Measurements from ENCODE around the gene RND2.
"Not testable (repeated sequence)": the region's sequence is repeated elsewhere in the genome, so short reads cannot be mapped to it uniquely, and the experiment has no call there.

RND2 gene

DNA sequence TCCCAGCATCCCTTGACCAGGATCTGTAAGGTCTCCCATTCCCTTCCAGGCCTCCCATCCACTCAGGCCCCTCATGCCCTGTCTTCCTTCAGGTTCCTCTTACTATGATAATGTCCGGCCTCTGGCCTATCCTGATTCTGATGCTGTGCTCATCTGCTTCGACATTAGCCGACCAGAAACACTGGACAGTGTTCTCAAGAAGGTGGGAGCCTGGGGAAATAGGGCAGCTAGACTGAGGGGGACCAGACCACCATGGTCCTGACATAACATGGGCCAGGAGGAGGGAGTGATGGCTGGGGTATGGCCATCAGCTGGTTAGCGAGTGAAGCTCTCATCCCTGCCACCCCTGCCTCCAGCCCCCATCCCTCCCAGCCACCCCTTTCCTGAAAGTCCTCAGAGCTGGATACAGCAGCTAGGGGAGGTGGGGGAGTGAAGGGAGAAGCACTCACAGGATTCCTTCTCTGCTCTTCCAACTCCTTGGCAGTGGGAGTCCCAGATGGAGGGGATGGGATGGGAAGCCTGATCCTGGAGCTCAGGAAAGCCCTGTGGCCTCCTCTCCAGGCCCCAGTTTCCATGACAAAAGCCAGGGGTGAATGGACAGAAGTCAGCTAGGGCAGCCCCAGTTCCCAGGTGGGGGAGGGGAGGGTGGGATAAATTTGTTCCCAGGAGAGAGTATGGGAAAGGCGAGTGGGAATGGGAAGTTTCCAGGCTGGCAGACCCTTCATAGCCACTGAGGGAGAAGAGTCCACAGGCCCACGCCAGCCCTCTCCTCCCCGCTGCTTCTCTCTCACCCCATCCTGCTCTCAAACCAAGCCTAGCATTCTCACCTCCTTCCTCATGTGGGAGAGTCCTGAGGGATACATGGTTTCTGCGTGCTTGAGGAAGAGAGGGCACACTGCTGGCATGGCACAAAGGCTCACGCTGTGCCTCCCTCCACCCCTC, 2.3 kb downstream of the RND2 start:
- no peak for DNase-seq (ENCODE audit: low spot score)

DNA sequence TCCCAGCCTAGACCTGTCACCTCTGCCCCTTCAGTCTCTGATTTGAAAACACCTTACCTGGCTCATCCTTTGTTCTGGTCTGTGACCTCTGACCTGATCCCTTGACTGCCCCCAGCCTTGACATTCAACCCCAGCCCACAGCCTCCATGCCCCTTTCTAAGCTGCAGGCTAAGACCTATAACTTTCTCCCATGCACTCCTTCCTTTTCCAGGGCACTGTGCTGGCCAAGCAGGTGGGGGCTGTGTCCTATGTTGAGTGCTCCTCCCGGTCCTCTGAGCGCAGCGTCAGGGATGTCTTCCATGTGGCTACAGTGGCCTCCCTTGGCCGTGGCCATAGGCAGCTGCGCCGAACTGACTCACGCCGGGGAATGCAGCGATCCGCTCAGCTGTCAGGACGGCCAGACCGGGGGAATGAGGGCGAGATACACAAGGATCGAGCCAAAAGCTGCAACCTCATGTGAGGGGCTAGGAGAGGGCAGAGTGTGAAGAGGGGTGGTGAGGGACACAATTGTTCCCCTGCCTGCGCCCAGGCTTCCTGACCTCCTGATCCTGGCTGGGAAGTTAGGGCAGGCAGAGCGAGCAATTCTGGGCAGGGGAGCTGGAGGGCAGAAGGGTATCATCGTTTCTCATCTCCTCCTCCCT, 3.3 kb downstream of the RND2 start:
- DNase-seq (ENCODE audit: low spot score) = no peak

DNA sequence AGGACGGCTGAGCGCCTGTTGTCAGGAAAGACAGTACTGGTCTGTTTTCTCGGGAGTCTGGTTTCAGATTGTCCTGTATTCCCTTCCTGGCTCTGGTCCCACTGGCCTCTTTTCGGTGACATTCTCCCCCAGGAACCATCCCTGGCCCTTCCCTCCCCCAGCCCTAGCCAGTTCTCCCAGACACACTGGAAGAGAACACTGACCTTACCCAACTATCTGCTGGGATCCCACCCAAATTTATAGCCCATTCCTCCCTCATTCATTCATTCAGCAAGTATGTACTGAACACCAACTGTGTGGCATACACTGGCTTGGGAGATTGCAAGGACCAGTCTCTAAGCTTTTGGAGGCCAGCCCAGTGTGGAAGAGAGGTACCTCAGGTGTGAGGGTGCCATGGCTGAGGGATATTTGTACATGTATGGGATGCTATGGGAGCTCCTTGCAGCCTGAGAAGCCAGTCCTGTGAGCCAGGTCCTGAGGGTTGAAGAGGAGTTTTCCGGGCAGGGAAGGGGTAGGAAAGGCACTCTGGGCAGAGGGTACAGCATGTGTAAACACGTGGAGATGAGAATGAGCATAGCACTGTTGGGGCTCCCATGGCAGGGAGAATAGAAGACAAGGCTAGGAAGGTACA, 5.2 kb downstream of the RND2 start:
- DNase-seq (ENCODE audit: low spot score) = no peak

DNA sequence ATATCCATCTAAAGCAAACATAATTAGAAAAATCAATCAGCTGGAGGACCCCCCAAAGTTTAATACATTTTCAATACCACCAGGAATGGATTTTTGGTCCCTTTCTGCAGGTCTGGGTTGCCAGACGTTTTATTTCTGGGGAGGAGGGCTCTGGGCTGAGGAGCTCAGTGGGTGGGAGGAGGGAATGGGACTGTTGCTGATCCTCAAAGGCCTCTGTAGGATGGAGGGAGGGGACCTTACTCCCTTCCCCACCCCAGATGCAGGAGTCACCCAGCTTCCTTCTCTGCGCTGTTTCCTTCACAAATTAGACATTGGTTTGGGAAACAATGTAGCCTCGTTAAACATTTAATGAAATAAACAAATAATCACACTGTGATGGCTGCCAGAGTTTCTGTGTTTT, 6.6 kb downstream of the RND2 start:
- DNase-seq (ENCODE audit: low spot score) = no peak

DNA sequence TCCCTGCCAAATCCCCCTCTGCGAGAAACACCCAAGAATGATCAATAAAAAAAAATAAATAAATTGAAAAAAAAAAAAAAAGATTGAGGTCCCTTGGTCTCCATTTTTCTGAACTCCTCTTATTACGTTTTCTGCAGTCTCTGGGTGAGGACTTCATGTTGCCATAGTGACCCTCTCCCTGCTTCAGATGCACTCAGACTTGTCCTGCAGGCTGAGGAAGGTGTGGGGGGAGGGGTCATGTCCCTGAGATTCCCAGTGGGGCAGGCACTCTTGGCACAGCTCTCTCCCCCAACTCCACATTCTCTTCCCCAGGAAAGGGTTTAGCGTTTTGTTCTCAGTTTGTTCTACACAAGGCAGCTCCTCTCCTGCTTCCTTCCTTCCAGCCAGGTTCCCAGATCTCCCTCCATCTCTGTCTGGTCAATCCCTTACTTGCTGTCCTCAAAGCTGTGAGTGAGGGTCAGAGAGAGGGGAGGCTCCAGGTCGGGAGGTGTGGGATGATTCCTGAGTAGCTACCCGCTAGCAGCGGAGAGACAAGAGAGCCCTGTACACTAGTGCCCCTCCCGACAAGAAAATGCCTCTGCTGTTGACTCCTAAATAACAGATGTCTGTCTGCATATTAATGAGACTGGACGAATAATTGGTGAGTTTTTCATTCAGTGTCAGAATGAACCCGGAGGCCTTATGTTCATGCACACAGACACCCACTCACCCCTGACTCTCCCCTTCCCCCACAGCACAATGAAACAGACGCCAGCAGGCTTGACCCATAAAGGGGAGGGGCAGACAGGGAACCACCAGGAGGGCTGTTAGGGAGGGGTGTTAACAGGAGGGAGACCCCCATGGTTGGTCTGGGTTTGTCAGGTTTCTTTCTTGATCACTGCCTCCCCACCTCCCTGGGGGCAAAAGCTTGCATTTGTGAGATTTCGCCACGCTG, 9.2 kb downstream of the RND2 start:
- DNase-seq (ENCODE audit: low spot score) = no peak

DNA sequence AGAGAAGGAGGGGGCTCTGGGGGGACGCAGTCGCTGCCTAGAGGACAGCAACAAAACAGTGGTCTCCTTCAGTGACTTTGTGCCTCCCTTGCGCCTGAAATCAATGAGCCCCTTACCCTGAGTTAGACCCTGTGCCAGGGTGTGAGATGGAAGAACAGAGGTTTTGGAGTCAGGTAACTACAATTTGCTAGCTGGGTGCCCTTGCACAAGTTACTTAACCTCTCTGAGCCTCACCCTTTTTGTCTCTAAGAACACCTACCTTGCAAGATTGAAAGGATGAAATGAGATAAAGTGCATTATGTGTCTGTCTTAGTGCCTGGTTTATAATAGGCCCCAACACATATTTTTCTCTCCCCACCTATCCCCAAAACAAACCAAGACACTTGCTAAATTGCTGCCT, 9.9 kb downstream of the RND2 start:
- no peak for DNase-seq (ENCODE audit: low spot score)

DNA sequence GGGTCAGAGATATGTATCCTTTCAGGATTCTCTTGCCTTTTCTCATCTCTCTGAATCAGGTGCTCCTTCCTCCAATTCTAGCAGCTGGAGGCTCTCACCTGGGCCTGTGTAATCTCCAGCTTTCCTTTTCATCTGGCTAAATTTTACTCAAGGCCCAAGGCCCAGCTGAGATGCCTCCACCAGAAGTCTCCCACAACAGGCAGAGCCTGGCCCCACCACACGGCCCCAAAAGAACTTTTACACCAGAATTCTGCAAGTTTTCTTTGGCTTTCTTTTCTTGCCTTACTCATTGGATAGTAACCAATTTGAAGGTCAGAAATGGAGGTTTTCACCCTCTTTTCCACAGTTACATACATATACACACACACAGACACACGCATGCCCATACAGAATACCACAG, 14.6 kb downstream of the RND2 start:
- no peak for DNase-seq (ENCODE audit: low spot score)

DNA sequence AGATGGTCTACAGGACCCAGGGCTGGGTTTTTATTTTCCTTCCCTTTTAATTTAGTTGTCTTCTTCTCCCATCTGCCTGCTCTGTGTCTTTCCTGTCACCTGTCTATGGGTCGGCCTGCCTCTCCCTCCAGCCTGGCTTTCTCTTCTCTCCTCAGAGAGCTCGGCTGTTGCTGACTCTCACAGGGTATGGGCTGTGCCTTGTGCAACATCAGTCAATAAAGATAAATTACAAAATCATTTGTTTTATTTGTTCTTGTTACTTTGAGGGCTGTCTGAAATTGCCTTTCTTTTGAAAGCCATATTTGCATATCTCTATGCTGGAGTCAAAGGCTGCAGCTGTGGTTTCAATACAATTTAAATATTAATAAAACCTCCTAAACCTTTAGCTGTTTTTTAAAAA, 15.6 kb downstream of the RND2 start:
- DNase-seq (ENCODE audit: low spot score) = no peak

DNA sequence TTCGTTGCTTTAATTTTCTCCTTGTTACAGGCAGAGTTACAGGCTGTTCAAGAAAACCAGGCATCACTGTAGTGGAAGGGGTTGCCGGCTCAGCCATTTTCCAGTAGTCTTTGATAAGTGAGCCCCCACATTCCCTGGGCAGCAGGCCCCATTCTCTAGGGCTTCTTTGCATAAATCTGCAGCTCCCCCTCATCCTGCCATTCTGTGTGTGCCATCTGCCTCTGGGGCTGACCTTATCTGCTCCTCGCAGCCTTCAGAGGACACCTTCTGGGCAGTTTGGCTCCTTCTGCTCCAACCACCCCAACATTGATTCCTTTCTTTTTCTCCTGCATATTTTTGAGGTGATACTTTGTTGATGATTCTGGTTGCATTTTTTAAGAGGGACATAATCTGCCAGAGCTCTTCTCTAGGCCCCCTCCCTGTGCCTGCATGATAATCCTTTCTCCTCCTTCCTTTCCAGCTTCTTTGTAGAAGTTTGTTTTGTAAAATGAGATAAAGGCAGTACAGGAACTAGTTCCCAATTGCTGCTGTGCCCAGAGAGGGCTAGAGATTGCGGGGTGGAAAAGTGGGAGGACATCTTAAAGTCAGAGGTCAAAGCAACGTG, 17.1 kb downstream of the RND2 start:
- no peak for DNase-seq (ENCODE audit: low spot score)

DNA sequence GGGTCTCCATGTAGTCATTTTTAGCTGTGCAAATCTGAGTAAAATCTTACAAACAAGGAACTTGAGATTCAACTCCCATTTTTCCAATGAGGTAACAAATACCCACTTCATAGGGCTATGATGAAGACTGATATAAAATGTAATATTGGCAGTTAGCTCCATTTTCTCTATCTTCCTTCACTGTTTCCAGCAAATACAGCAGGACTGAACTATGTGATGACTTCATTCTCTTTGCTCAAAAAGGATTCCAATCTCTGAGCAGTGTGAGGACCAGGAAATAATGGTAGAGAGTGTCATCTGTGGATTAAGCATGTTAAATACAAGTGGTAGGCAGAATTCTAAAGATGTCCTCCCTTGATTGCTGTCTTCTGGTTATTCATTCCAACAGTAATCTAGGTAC, 18.3 kb downstream of the RND2 start:
- no peak for DNase-seq (ENCODE audit: low spot score)

DNA sequence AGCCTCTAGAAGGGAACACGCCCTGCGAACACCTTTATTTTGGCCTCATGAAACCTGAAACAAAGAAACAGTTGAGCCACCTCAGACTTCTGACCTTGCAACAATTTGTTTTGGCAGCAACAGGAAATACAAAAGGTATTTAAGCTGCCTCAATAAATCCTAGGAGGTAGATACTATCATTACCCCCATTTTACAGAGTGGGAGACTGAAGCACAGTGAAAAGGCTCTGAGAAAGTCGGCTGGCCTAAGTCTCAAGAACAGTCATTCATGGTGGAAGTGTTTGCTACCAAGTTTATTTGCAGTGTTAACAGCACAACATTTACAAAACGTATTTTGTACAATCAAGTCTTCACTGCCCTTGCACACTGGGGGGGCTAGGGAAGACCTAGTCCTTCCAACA, 19.0 kb downstream of the RND2 start:
- DNase-seq (ENCODE audit: low spot score) = no peak

DNA sequence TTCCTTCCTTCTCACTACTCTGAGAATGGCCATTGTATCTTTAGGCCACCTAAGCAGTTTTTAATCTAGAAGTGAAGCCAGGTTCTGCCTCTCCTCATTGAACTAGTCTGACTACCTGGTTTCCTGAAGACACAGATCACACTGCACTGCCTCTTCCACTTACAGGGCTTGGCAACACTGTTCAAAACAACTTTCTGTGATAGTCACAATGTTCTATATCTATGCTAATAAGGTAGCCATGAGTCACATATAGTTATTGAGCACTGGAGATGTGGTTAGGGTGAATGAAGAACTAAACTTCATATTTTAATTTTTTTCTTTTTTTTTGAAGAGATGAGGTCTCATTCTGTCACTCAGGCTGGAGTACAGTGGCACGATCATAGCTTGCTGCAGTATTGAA, 26.9 kb downstream of the RND2 start:
- no peak for DNase-seq (ENCODE audit: low spot score)

DNA sequence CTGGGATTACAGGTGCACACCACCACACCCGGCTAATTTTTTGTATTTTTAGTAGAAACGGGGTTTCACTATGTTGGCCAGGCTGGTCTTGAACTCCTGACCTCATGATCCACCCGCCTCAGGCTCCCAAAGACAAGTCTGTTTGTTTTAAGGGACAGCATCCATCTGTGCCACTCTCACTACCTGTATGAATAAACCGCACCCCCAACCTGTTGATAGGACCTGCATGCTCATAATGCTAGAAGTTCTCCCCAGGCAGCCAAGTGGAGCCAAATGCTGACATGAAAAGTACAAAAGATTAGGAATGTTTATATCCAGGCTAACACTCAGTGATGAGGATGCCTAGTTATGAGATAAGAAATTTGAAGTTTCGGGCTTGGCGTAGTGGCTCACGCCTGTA, 28.0 kb downstream of the RND2 start:
- not testable (repeated sequence) for DNase-seq (ENCODE audit: low spot score)

DNA sequence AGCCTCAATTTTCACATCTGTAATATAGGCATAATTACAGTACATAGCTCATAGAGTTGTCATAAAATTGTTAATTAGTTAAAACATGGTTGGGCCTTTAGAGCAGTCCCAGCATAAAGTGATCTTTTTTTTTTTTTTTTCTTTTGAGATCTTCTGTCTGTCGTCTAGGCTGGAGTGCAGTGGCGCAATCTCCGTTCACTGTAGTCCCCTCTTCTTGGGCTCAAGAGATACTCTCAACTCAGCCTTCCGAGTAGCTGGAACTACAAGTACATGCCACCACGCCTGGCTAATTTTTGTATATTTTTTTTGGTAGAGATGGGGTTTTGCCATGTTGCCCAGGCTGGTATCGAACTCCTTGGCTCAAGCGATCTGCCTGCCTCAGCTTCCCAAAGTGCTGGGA, 31.0 kb downstream of the RND2 start:
- no peak for DNase-seq (ENCODE audit: low spot score)

DNA sequence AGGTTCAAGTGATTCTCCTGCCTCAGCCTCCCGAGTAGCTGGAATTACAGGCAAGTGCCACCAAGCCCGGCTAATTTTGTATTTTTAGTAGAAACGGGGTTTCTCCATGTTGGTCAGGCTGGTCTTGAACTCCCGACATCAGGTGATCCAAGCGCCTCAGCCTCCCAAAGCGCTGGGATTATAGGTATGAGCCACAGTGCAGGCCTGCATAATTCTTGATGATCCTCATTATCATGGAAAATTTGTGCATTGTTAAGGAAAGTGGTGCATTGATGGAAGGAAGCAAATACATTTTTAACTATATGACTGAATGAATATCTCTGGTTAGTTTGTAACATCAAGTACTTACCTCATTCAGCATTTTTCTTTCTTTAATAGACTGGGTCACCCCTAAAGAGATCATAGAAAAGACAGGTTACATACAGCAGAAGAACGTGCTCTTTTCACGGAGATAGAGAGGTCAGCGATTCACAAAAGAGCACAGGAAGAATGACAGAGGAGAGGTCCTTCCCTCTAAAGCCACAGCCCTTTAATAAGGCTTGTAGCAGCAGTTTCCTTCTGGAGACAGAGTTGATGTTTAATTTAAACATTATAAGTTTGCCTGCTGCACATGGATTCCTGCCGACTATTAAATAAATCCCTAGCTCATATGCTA, 38.1 kb downstream of the RND2 start:
- no peak for DNase-seq (ENCODE audit: low spot score)

DNA sequence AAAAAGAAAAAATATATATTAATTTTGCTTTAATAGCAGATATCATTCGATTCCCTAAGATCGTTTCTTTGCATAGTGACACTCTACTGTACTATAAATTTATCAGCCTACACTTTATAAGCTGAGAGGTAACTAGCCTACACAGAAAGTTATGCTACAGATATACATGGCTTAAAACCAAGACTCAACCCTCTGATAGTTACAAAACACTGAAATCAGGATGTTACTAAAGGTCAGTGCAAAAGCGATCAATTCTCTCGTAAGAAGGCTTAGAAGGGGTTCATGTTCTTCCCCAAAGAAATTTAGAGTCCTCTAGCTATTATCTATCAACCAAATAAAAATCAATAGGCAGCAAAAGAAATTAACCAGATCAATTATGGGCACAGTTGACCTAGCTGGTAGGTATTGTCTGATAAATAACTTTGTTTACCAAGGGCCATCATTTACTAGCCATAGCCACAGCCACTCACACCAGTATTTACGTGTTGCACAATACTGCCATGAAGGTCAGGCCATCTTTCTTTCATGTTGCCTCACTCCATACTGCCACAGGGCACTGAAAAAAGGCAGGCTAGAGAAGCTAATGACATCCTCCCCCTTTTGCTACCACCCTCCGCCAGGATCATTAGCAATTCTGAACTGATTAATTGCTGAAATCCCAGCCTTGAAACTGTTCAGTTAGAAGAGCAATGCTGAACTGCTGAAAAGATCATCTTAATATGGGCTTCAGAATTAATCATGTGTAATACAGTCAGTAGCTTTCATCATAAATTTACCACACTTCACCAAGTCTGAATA, 43.7 kb downstream of the RND2 start:
- DNase-seq (ENCODE audit: low spot score) = no peak

DNA sequence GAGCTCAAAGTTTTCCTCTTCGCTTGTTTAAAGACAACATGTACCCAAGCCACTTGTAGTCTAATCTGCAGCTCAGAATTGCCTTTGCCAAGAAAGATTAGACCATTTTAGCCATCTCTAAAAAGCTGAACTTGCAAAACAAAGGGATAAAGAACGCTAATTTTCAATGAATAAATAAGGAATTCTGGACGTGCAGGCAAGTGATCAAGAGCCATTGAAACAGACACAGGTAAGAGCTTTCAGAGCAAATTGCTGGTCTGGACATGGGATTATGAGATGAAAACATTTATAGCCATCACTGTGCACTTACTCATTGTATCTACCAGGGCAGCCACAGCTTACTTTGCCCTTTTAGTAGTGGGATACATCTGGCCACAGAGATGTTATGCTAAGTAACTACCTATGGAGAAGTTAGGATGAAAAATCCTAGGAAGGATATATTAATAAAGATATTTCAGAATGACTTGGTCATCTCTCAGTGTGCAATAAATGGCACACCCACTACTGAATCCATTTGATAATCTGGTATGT, 44.4 kb downstream of the RND2 start:
- no peak for DNase-seq (ENCODE audit: low spot score)

DNA sequence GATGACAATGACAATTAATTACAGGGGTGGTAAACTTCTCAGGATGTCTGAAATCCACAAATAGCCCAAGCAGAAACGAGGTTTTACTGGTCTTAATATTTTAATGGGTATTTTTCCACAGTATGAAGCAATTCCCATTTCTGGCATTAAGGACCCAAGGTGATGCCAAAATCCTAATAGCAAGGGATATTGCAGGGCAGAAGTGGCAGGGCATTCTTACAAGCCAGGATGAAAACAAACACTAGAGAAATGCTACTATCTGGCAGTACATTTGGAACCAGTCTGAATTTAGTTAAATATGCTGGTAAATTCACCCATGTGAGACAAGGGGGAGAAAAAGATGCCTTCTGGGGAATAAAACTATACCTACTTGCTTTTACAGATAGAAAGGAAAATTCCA, 45.2 kb downstream of the RND2 start:
- no peak for DNase-seq (ENCODE audit: low spot score)

DNA sequence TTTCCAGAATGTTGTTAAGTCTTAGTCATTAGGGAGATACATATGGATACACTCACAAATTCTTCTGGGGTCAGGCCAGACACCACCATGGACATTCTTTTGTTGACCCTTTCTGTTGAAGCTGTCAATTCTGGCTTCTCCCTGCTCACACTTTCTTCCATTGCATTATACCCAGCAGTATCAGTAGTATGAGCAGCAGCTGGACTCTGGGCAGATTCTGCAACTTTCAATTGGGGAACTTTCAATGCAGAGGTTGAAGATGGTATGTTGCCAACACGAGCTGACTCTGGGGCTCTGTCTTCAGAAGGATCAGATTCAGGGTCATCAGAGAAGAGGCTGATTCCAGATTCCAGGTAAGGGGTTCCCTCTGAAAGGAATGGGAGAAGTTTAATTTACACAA, 45.8 kb downstream of the RND2 start:
- no peak for DNase-seq (ENCODE audit: low spot score)

DNA sequence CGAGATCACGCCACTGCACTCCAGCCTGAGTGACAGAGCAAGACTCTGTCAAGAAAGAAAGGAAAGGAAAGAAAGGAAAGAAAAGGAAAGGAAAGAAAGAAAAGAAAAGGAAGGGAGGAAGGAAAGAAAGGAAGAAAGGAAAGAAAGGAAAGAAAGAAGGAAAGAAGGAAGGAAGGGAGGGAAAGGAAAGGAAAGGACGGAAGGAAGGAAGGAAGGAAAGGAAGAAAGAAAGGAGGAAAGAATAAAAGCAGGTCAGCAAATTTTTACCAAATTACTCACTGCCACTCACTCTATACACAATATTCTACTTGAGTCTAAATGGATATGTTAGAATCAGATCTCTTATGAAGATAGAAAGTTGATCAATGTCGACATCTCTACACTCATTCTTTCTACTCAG, 49.8 kb downstream of the RND2 start:
- DNase-seq (ENCODE audit: low spot score) = no peak

All from hematopoietic multipotent progenitor cell treated with erythropoietin and hydrocortisone succinate and interleukin-3 and kit ligand, for 15 days (in vitro differentiated cells).